A549 (cell line): ENCODE data around the gene TESK2. TPM values are rescaled to one million over a fixed set of nuclear protein-coding genes. Genes with fewer than 3 reads are reported as not detected.
A peak's percentile ranks its signal among the peaks of the same experiment; 100 is the strongest.

Experiments used
- ATAC-seq, 2 experiments: fragments of 200-7000 bp in 1 of 2; fragments of >200 bp in 1 of 2; cut with Nextera tagmentation in 1 of 2; cut with Tn5 transposase in 1 of 2; 3 replicates each; pipeline versions ENCODE4 v1.8.0 to v1.9.1; 2018 to 2020; ENCODE audit warnings: mild to moderate bottlenecking in 1 of 2, moderate library complexity in 1 of 2
- CTCF ChIA-PET: fragments of 300-600 bp; sonication (Branson Sonifier 250); formaldehyde crosslinking; extraction: SDS; loops from one replicate; lab custom pipeline; 2021; ENCODE audit warnings: antibody characterized with exemption, inconsistent platforms; lab: Yijun Ruan, JAX
- POLR2A ChIA-PET: fragments of 350-600 bp; formaldehyde crosslinking; extraction: SDS; loops from one replicate; lab custom pipeline; 2021; ENCODE audit warnings: antibody characterized with exemption, inconsistent platforms; lab: Yijun Ruan, JAX
- DNase-seq, 2 experiments: peaks; one replicate each; pipeline versions ENCODE4 v3.0.0 to v3.0.0-alpha.2; 2011 to 2016; ENCODE audit warnings: low read depth in 1 of 2, low spot score in 1 of 2
- FAIRE-seq: peaks from 2 replicates; lab custom pipeline; 2011; peaks lifted over from hg19 to GRCh38; lab: Jason Lieb, UNC
- H3K27ac ChIP-seq, 2 experiments: fragments of >200 bp; sonication (Bioruptor Twin); formaldehyde crosslinking; 3 replicates each; pipeline ENCODE4 v1.5.1; 2016 to 2017
- H3K4me1 ChIP-seq: fragments of >200 bp; sonication (Bioruptor Twin); formaldehyde crosslinking; 3 replicates; pipeline ENCODE4 v1.6.1; 2016
- H3K4me2 ChIP-seq: fragments of >200 bp; sonication (Bioruptor Twin); formaldehyde crosslinking; 3 replicates; pipeline ENCODE4 v1.6.1; 2016
- H3K4me3 ChIP-seq: fragments of >200 bp; sonication (Bioruptor Twin); formaldehyde crosslinking; 3 replicates; pipeline ENCODE4 v1.5.1; 2016
- H3K9me3 ChIP-seq: fragments of >200 bp; sonication (Bioruptor Twin); formaldehyde crosslinking; 3 replicates; pipeline ENCODE4 v1.6.1; 2016
- ATOH8 ChIP-seq: fragments of 250-450 bp; sonication (Bioruptor Pico); IDR thresholded peaks from 2 replicates; pipeline ENCODE4 v1.5.0; 2020; ENCODE audit warnings: low read depth, mild to moderate bottlenecking, moderate library complexity
- BHLHE40 ChIP-seq: IDR thresholded peaks from 2 replicates; pipeline ENCODE4 v1.6.1; 2012; ENCODE audit warnings: low read depth, low read length, inconsistent platforms
- CBX2 ChIP-seq: fragments of 200-600 bp; sonication (generic); IDR thresholded peaks from 2 replicates; pipeline ENCODE4 v1.6.1; 2016; ENCODE audit warnings: low read depth, mild to moderate bottlenecking, borderline replicate concordance
- CBX8 ChIP-seq: fragments of 200-600 bp; sonication (generic); IDR thresholded peaks from 2 replicates; pipeline ENCODE4 v1.6.1; 2016
- CHD2 ChIP-seq: fragments of 150-350 bp; IDR thresholded peaks from 2 replicates; pipeline ENCODE4 v1.6.1; 2014; ENCODE audit warnings: low read length; ENCODE audit not compliant: partially characterized antibody
- ELK1 ChIP-seq: fragments of 150-350 bp; IDR thresholded peaks from 2 replicates; pipeline ENCODE4 v1.6.1; 2014; ENCODE audit warnings: low read depth, mild to moderate bottlenecking, low read length
- ESRRA ChIP-seq: fragments of 150-350 bp; IDR thresholded peaks from 2 replicates; pipeline ENCODE4 v1.6.1; 2014; ENCODE audit warnings: mild to moderate bottlenecking, low read length, borderline replicate concordance
- FOSB ChIP-seq: fragments of 250-450 bp; sonication (Bioruptor Pico); IDR thresholded peaks from 2 replicates; pipeline ENCODE4 v1.5.0; 2020; ENCODE audit warnings: mild to moderate bottlenecking, moderate library complexity
- HES2 ChIP-seq: fragments of >200 bp; sonication (Bioruptor Twin); formaldehyde crosslinking; IDR thresholded peaks from 2 replicates; pipeline ENCODE4 v1.6.1; 2016
- HMGXB4 ChIP-seq: fragments of 250-450 bp; sonication (Bioruptor Pico); IDR thresholded peaks from 2 replicates; pipeline ENCODE4 v1.5.0; 2021; ENCODE audit warnings: mild to moderate bottlenecking, moderate library complexity, borderline replicate concordance
- HOXA7 ChIP-seq: fragments of 250-450 bp; sonication (Bioruptor Pico); IDR thresholded peaks from 2 replicates; pipeline ENCODE4 v1.5.0; 2020; ENCODE audit warnings: mild to moderate bottlenecking, moderate library complexity
- MAX ChIP-seq: IDR thresholded peaks from 2 replicates; pipeline ENCODE4 v1.6.1; 2012
- NFE2L2 ChIP-seq: fragments of 150-350 bp; conservative IDR thresholded peaks from 2 replicates; pipeline ENCODE4 v1.6.1; 2014; ENCODE audit warnings: low read length
- NPAS2 ChIP-seq: fragments of 250-450 bp; sonication (Bioruptor Pico); IDR thresholded peaks from 2 replicates; pipeline ENCODE4 v1.8.0; 2022; ENCODE audit warnings: mild to moderate bottlenecking, moderate library complexity, borderline replicate concordance
- PBX3 ChIP-seq: IDR thresholded peaks from 2 replicates; pipeline ENCODE4 v1.6.1; 2012
- POLR2A ChIP-seq: IDR thresholded peaks from 2 replicates; pipeline ENCODE4 v1.6.1; 2012; ENCODE audit warnings: mild to moderate bottlenecking, low read length
- RAD21 ChIP-seq, 2 experiments: fragments of >200 bp in 1 of 2; sonication (Bioruptor Twin) in 1 of 2; formaldehyde crosslinking in 1 of 2; IDR thresholded peaks in 1 of 2; conservative IDR thresholded peaks in 1 of 2; 2 replicates in 1 of 2; 3 replicates in 1 of 2; pipeline ENCODE4 v1.6.1; 2012 to 2018; ENCODE audit warnings: inconsistent platforms in 1 of 2
- RFX5 ChIP-seq: fragments of 450-650 bp; IDR thresholded peaks from 2 replicates; pipeline ENCODE4 v1.7.1; 2014; ENCODE audit warnings: antibody characterized with exemption, mild to moderate bottlenecking, moderate library complexity
- RNF2 ChIP-seq: fragments of 200-600 bp; sonication (generic); IDR thresholded peaks from 2 replicates; pipeline ENCODE4 v1.6.1; 2016; ENCODE audit warnings: low read depth, mild to moderate bottlenecking, antibody characterized with exemption, moderate library complexity, borderline replicate concordance
- SREBF2 ChIP-seq: fragments of 450-650 bp; IDR thresholded peaks from 2 replicates; pipeline ENCODE4 v1.6.1; 2014; ENCODE audit warnings: mild to moderate bottlenecking, moderate library complexity
- ZFP36 ChIP-seq: fragments of 450-650 bp; IDR thresholded peaks from 2 replicates; pipeline ENCODE4 v1.6.1; 2014; ENCODE audit warnings: borderline replicate concordance; ENCODE audit not compliant: partially characterized antibody
- ZNF302 ChIP-seq: fragments of 250-450 bp; sonication (Bioruptor Pico); IDR thresholded peaks from 2 replicates; pipeline ENCODE4 v1.9.0; 2021; ENCODE audit warnings: inconsistent platforms, mild to moderate bottlenecking, moderate library complexity
- WGBS: methylation state at CpG from one replicate; pipeline ENCODE4 v1.1.6; 2017; ENCODE audit errors: missing lambda C conversion rate; 5-methylcytosine and 5-hydroxymethylcytosine counted together
- polyA plus RNA-seq, 4 experiments: library from polyadenylated mRNA; depleted of rRNA in 3 of 4; stranded (reverse); fragments of >200 nt; fragmentation: RNase III in 1 of 4; extraction: RNeasy Plus Mini Kit Qiagen cat#74134 plus additional on column Dnase treatment in 1 of 4; gene quantifications; 2 replicates in 3 of 4; 3 replicates in 1 of 4; pipeline ENCODE4 v1.2.3, GENCODE V29; 2011 to 2017

Gene TESK2
- polyA plus RNA-seq, 2 of the 4 experiments (the other 2 are of a cell fraction), result 0.22 to 0.48 TPM

GRCh38 chr1:45325851-45326506 is 165.0 kb downstream of the TESK2 start:
- ATAC-seq (no peak; a peak in 1 of 6 replicates), DNase-seq (no peak), FAIRE-seq (no peak)
- H3K4me3 ChIP-seq, result peak overlapping the region; percentile 49
- peaks cover 36% of the 10 kb centered on the region for H3K4me1 ChIP-seq
- 61% methylated on average over 6 of the region's 6 CpGs for WGBS
- TF ChIP-seq PBX3 (no peak), RNF2 (no peak)
- CTCF ChIA-PET, result interaction anchor here (0.9 to 1.5 kb wide), 4 partner anchors 19 to 311 kb away, joined by 3 to 4 read pairs (median 3); partner anchors contain the start of gene TESK2
- H3K27ac ChIP-seq, result peak overlapping the region; percentile 71 to 95; a peak in 5 of 6 replicates
- H3K9me3 ChIP-seq, result no peaks in the 10 kb centered on the region
- POLR2A ChIA-PET, result interaction anchor here (2.4 to 4.0 kb wide), 2 partner anchors 14 to 22 kb away, joined by 7 to 29 read pairs; partner anchors contain the start of genes MUTYH and TOE1
- peak overlapping the region; percentile 93 for H3K4me2 ChIP-seq

- POLR2A ChIA-PET, result no interaction called here
- peaks cover 13% of the 10 kb centered on the region; the same call in 2 of the 3 replicates for H3K4me1 ChIP-seq
These were observed 168.4 kb downstream of the TESK2 start for GRCh38 chr1:45322486-45323040.

GRCh38 chr1:45321444-45321843 is 169.5 kb downstream of the TESK2 start:
- ATAC-seq (no peak), FAIRE-seq (no peak), DNase-seq (no peak)
- H3K9me3 ChIP-seq, result no peaks in the 10 kb centered on the region
- POLR2A ChIA-PET, result interaction anchor here (0.8 kb wide), 1 partner anchor 200 kb away, joined by 3 read pairs; the partner anchor contains the start of gene PRDX1
- H3K4me1 ChIP-seq, result peaks cover 6% of the 10 kb centered on the region; the same call in 2 of the 3 replicates
- no peak for TF ChIP-seq ZFP36
- no peak for TF ChIP-seq FOSB (CRISPR knock-in tag)
- 94% methylated on average over 5 of the region's 5 CpGs for WGBS
- CTCF ChIA-PET, result interaction anchor here (0.7 to 1.2 kb wide), 2 partner anchors 13 to 22 kb away, joined by 3 to 4 read pairs; no protein-coding TSS in a partner anchor
- H3K4me3 ChIP-seq, result no peak overlapping the region
- H3K4me2 ChIP-seq, result no peak overlapping the region
- no peak overlapping the region for H3K27ac ChIP-seq

More at GRCh38 chr1:45322486-45323040, 168.4 kb downstream of the TESK2 start:
- ATAC-seq (no peak), FAIRE-seq (no peak)
- Histone ChIP-seq H3K4me3 (no peak overlapping the region), H3K4me2 (no peak overlapping the region), H3K9me3 (no peaks in the 10 kb centered on the region), H3K27ac (no peak overlapping the region)
- 82% methylated on average over 10 of the region's 10 CpGs for WGBS
- TF ChIP-seq RFX5, result no peak
- TF ChIP-seq RNF2, result no peak
- no peak for TF ChIP-seq POLR2A
- no peak for TF ChIP-seq NFE2L2
- TF ChIP-seq CHD2, result no peak
- TF ChIP-seq HES2, result no peak
- TF ChIP-seq SREBF2, result no peak
- TF ChIP-seq ESRRA, result no peak
- no peak for TF ChIP-seq CBX8
- no peak for TF ChIP-seq RAD21 (conservative IDR thresholded peaks at IDR 0.05 in 1 of 2, IDR thresholded peaks at IDR 0.05 in 1 of 2)
- no peak for TF ChIP-seq MAX
- TF ChIP-seq, all 56 proteins: peak for 0
- DNase-seq, result no peak
- CTCF ChIA-PET, result interaction anchor here (0.8 kb wide), 1 partner anchor 304 kb away, joined by 4 read pairs; no protein-coding TSS in a partner anchor

- CTCF ChIA-PET, result interaction anchor here (1.7 kb wide), 1 partner anchor 305 kb away, joined by 10 read pairs; no protein-coding TSS in a partner anchor
- Histone ChIP-seq H3K4me1 (no peaks in the 10 kb centered on the region), H3K27ac (no peak overlapping the region), H3K4me2 (no peak overlapping the region), H3K9me3 (no peaks in the 10 kb centered on the region), H3K4me3 (no peak overlapping the region)
- POLR2A ChIA-PET, result no interaction called here
- DNase-seq (no peak), ATAC-seq (no peak), FAIRE-seq (no peak)
- TF ChIP-seq ELK1, result no peak
- no peak for TF ChIP-seq HMGXB4
- TF ChIP-seq NPAS2 (CRISPR knock-in tag), result no peak
- no peak for TF ChIP-seq NFE2L2
- no peak for TF ChIP-seq CBX2
- TF ChIP-seq BHLHE40, result no peak
- no peak for TF ChIP-seq ATOH8 (CRISPR knock-in tag)
- TF ChIP-seq HOXA7 (CRISPR knock-in tag), result no peak
- TF ChIP-seq RAD21 (conservative IDR thresholded peaks at IDR 0.05 in 1 of 2, IDR thresholded peaks at IDR 0.05 in 1 of 2), result no peak
- TF ChIP-seq ZNF302 (CRISPR knock-in tag), result no peak
- 76% methylated on average over 4 of the region's 4 CpGs for WGBS
These were observed 171.2 kb downstream of the TESK2 start for GRCh38 chr1:45319761-45320160.
